GF-D8 (cell line): Measurements from ENCODE around the gene BDP1.
"Not testable (repeated sequence)": the region's sequence is repeated elsewhere in the genome, so short reads cannot be mapped to it uniquely, and the experiment has no call there.

Source experiments
- DNase-seq: peaks from one replicate; lab custom pipeline; 2025; lab: John Stamatoyannopoulos, UW

The BDP1 gene

GRCh38 chr5:71460693-71461092 is 5.2 kb downstream of the BDP1 start:
- DNase-seq, result no peak

GRCh38 chr5:71461360-71461759 is 5.9 kb downstream of the BDP1 start:
- no peak for DNase-seq

- DNase-seq, result no peak
Observed at GRCh38 chr5:71471193-71471592, 15.7 kb downstream of the BDP1 start.

DNA sequence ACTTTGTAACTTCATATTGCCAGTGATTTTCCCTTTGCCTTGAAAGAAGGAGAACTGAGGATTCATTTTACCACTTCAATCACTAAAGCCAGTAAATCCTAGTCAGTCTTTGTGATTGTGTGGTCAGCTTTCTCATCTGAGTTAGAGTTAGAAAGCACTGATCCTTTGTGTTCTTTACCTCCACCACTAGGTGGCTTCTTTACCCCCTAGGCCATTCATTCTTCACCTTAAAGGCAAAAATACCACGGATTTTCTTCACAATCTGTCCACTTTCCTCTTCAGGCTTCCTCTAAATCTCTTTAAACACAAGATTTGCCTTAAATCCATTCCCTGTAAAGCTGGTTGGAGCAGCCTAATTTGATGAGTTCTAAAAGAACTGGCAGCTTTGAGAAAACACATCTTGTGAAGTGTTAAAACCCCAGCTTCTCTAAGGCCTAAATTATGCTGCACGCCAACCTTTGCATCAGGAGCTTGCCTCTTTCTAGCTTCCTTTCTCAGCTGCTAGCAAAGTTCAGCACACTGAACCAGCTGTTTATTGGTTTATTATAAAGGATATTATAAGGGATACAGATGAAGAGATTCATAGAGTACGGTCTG is 20.4 kb downstream of the BDP1 start:
- no peak for DNase-seq

GRCh38 chr5:71481441-71481840 is 26.0 kb downstream of the BDP1 start:
- no peak for DNase-seq

GRCh38 chr5:71482132-71482531 is 26.7 kb downstream of the BDP1 start:
- DNase-seq, result no peak

DNA sequence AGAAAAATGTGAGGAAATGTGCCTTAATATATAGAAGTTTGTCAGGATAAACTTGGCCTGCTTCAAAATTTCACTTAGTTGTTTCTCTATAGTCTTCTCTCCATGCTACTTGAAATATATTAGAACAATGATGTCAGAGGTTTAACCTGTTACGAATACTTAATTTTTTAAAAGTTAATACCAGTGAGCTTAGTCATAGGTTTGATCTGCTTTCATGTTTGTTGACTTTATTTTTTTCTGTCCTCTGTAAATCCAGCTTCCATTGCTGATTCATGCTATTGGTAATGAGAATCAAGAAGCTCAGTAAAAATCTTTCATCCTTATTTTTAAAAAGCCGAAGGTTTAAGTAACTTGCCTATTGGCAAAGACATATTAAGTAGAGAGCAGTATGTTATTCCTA is 27.9 kb downstream of the BDP1 start:
- no peak for DNase-seq

DNA sequence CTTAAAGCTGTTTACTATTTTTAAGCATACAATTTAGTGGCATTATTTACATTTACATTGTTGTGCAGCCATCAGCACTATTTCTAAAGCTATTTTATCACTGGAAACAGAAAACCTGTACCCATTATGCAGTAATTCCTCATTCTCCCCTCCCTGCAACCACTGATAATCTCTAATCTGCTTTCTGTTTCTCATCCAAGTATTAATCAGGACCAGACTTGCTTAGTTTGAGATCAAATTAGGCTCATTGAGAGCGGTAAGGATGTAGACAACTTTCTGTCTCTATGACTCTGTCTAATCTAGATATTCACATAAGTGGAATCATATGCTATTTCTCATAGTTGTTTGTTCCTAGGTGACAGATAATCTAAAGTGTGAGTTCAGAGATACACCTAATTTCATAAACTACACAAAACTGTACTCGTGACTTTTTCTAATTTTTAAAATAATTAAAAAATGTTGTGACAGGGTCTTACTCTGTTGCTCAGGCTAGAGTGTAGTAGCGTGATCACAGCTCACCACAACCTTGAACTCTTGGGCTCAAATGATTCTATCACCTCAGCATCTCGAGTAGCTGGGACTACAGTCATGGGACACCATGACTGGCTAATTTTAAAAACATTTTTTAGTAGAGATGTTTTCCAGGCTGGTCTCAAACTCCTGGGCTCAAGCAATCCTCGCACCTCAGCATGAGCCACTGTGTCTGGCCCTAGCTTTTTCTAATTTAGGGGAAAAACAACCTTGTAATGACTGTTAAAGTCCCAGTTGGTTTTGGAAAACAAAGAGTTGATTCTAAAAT is 37.6 kb downstream of the BDP1 start:
- DNase-seq, result no peak

GRCh38 chr5:71494202-71494601 is 38.8 kb downstream of the BDP1 start:
- not testable (repeated sequence) for DNase-seq

DNA sequence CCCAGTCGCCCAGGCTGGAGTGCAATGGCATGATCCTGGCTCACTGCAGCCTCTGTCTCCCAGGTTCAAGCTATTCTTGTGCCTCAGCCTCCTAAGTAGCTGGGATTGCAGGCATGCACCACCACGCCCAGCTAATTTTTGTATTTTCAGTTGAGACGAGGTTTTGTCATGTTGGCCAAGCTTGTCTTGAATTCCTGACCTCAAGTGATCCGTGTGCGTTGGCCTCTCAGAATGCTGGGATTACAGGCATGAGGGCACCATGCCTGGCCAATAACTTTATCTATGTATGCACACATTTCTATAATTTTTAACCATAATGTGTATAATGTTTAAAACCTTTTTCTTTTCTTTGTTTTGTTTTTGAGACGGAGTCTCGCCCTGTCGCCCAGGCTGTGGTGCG is 43.3 kb downstream of the BDP1 start:
- not testable (repeated sequence) for DNase-seq

- no peak for DNase-seq
Observed at GRCh38 chr5:71503536-71503935, 48.1 kb downstream of the BDP1 start.

GRCh38 chr5:71522151-71522550 is 66.7 kb downstream of the BDP1 start:
- no peak for DNase-seq

GRCh38 chr5:71525611-71526010 is 70.2 kb downstream of the BDP1 start:
- DNase-seq, result not testable (repeated sequence)

DNA sequence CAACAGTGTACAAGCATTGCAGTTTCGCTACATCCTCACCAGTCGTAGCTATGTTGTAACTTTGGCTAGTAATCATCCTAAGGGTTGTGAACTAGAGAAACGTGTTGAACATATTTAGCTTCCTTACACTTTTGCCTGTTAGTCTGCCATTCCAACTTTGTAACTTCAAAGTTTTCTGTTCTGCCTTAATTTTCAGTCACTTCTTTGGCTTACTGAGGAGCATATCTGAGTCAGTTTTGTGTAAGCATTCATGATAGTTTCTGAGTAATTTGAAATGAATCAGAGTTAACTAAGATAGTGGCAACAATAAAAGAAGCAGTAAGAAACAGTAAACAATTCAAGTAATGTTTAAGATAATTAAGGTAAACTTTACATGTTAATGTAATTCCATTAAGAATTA is 72.8 kb downstream of the BDP1 start:
- no peak for DNase-seq

GRCh38 chr5:71529682-71530081 is 74.2 kb downstream of the BDP1 start:
- no peak for DNase-seq

- no peak for DNase-seq
Observed at GRCh38 chr5:71533142-71533541, 77.7 kb downstream of the BDP1 start.

DNA sequence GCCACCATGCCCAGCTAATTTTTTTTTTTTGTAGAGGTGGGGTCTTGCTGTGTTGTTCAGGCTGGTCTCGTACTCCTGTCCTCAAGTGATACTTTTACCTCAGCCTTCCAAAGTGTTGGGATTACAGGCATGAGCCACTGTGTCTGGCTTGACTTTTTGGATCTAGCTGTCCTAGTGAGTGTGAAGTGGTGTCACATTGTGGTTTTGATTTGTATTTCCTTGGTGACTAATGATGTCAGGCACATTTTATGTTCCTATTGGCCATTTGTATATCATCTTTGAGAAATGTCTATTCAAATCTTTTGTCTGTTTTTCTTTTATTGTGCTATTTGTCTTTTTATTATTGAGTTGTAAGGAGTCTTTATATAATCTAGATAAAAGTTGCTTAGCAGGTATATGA is 78.2 kb downstream of the BDP1 start:
- DNase-seq, result no peak

- no peak for DNase-seq
Observed at GRCh38 chr5:71537687-71538086, 82.2 kb downstream of the BDP1 start.

DNA sequence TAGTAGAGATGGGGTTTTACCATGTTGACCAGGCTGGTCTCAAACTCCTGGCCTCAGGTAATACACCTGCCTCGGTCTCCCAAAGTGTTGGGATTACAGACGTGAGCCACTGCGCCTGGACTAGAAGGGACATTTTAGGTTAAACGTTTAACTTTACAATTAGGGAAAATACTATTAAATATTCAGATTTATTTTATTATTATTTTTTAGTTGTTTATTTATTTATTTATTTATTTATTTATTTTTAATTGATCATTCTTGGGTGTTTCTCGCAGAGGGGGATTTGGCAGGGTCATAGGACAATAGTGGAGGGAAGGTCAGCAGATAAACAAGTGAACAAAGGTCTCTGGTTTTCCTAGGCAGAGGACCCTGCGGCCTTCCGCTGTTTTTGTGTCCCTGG is 95.4 kb downstream of the BDP1 start:
- DNase-seq, result not testable (repeated sequence)

GRCh38 chr5:71551582-71551981 is 96.1 kb downstream of the BDP1 start:
- DNase-seq, result not testable (repeated sequence)

GRCh38 chr5:71552026-71552749 is 96.7 kb downstream of the BDP1 start:
- DNase-seq, result not testable (repeated sequence)

DNA sequence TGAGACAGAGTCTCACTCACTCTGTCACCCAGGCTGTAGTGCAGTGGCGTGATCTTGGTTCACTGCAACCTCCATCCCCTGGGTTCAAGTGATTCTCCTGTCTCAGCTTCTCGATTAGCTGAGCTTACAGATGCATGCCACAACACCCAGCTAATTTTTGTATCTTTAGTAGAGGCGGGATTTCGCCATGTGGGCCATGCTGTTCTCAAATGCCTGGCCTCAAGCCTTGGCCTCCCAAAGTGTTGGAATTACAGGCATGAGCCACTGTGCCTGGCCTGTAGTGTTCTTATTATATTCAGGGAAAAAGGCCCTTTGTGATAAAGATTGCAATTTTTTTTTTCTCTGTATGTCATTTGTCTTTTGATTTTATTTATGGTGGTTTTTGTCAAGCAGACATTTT is 107.7 kb downstream of the BDP1 start:
- DNase-seq, result no peak

DNA sequence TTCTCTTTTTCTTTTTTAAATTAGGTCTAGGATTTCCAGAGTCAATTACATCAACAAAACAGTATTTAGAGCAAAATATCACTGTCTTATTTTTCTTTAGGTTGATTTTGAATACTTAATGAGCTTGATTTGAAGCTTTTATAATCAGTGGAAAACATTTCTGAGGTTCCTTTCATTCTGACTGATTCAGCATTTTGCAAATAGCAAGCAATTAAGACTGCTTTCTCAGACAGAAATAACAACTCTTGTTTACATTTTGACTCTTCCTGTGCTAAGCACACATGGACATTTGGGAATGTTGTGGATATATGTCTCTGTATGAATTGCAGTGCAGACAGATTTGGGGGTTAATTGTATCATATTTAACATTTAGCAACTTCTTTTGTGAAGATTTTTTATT is 109.4 kb downstream of the BDP1 start:
- DNase-seq, result no peak
